ENCODE measurements around the gene HEYL. TPM values are rescaled to one million over a fixed set of nuclear protein-coding genes. Genes with fewer than 3 reads are reported as not detected.

Gene HEYL
- total RNA-seq, 4 donors from 2014 or later, result 9.3 to 17.0 (median 11.5) TPM

- Histone ChIP-seq H3K9me3 (no peaks in the 10 kb centered on the region), H3K27me3 (no peaks in the 10 kb centered on the region), H3K27ac (no peak overlapping the region), H3K36me3 (no peaks in the 10 kb centered on the region), H3K4me3 (replicated peaks in 1 of 3) (no peak overlapping the region), H3K4me1 (peaks cover 25 to 30% of the 10 kb centered on the region in 2 donors)
- TF ChIP-seq CTCF (IDR thresholded peaks at IDR 0.05) (no peak), POLR2A (IDR thresholded peaks at IDR 0.05) (no peak)
- 84 to 93% methylated on average over 3 of the region's 3 CpGs for WGBS, 2 donors
- intact Hi-C loops (cut with DNase I), result no loop called here
- DNase-seq, result no peak
Observed at GRCh38 chr1:39673215-39673614, 33.8 kb upstream of the HEYL start.

GRCh38 chr1:39672551-39672947 is 33.1 kb upstream of the HEYL start:
- no peaks in the 10 kb centered on the region for H3K36me3 ChIP-seq
- TF ChIP-seq POLR2A (IDR thresholded peaks at IDR 0.05) (no peak), CTCF (IDR thresholded peaks at IDR 0.05) (peak in 1 of 6 experiments; percentile 31)
- H3K4me3 ChIP-seq (replicated peaks in 1 of 3), result no peak overlapping the region
- peak in 1 of 2 donors; percentile 15 for DNase-seq
- no peaks in the 10 kb centered on the region for H3K9me3 ChIP-seq
- H3K4me1 ChIP-seq, result peaks cover 25 to 27% of the 10 kb centered on the region in 2 donors
- 21 to 26% methylated on average over 6 to 7 of the region's 12 CpGs for WGBS, 2 donors
- no peaks in the 10 kb centered on the region for H3K27me3 ChIP-seq
- H3K27ac ChIP-seq, result no peak overlapping the region
- intact Hi-C loops (cut with DNase I), result no loop called here

- Histone ChIP-seq H3K27me3 (no peaks in the 10 kb centered on the region), H3K27ac (no peak within 1 kb of the TSS), H3K9me3 (no peaks in the 10 kb centered on the region), H3K4me3 (replicated peaks in 1 of 3) (peak within 1 kb of the TSS; percentile 9 to 23 (median 16)), H3K36me3 (no peaks in the 10 kb centered on the region), H3K4me1 (peaks cover 20 to 22% of the 10 kb centered on the region in 2 donors)
- TF ChIP-seq POLR2A (IDR thresholded peaks at IDR 0.05), result no peak
- TF ChIP-seq CTCF (IDR thresholded peaks at IDR 0.05), result no peak
- peak; percentile 22 to 31 for DNase-seq
- WGBS, 2 donors, result 1 to 10% methylated on average over 12 to 43 of the region's 55 CpGs
- intact Hi-C loops (cut with DNase I), result no loop called here
Observed at GRCh38 chr1:39671793-39672550, 32.5 kb upstream of the HEYL start, which contains the start of gene NT5C1A. Gene NT5C1A (minus strand): TSS chr1:39672107. CDS start chr1:39672038, 69 bp downstream.

GRCh38 chr1:39671433-39671792 is 32.0 kb upstream of the HEYL start:
- WGBS, 2 donors, result 0% methylated on average over 7 of the region's 26 CpGs; no CpG with 5 or more reads in 1 of the 2 donors
- H3K27me3 ChIP-seq, result no peaks in the 10 kb centered on the region
- H3K27ac ChIP-seq, result no peak overlapping the region
- TF ChIP-seq POLR2A (IDR thresholded peaks at IDR 0.05) (no peak), CTCF (IDR thresholded peaks at IDR 0.05) (no peak)
- H3K4me3 ChIP-seq (replicated peaks in 1 of 3), result peak overlapping the region in 2 of 3 donors; percentile 9 to 16
- H3K4me1 ChIP-seq, result peaks cover 14 to 16% of the 10 kb centered on the region in 2 donors
- H3K36me3 ChIP-seq, result no peaks in the 10 kb centered on the region
- intact Hi-C loops (cut with DNase I), result no loop called here
- H3K9me3 ChIP-seq, result no peaks in the 10 kb centered on the region
- DNase-seq, result peak; percentile 27 to 34

GRCh38 chr1:39670689-39671088 is 31.2 kb upstream of the HEYL start:
- 67 to 76% methylated on average over 1 of the region's 1 CpG for WGBS, 2 donors
- H3K9me3 ChIP-seq, result no peaks in the 10 kb centered on the region
- H3K36me3 ChIP-seq, result no peaks in the 10 kb centered on the region
- H3K27ac ChIP-seq, result no peak overlapping the region
- intact Hi-C loops (cut with DNase I), result no loop called here
- H3K4me1 ChIP-seq, result peaks cover 13 to 15% of the 10 kb centered on the region in 2 donors
- DNase-seq, result no peak
- H3K27me3 ChIP-seq, result no peaks in the 10 kb centered on the region
- H3K4me3 ChIP-seq (replicated peaks in 1 of 3), result no peak overlapping the region
- no peak for TF ChIP-seq CTCF (IDR thresholded peaks at IDR 0.05)
- no peak for TF ChIP-seq POLR2A (IDR thresholded peaks at IDR 0.05)

All from thyroid gland (tissue), 4 donors.